Measurements from ENCODE around the gene PHACTR3.

DNA sequence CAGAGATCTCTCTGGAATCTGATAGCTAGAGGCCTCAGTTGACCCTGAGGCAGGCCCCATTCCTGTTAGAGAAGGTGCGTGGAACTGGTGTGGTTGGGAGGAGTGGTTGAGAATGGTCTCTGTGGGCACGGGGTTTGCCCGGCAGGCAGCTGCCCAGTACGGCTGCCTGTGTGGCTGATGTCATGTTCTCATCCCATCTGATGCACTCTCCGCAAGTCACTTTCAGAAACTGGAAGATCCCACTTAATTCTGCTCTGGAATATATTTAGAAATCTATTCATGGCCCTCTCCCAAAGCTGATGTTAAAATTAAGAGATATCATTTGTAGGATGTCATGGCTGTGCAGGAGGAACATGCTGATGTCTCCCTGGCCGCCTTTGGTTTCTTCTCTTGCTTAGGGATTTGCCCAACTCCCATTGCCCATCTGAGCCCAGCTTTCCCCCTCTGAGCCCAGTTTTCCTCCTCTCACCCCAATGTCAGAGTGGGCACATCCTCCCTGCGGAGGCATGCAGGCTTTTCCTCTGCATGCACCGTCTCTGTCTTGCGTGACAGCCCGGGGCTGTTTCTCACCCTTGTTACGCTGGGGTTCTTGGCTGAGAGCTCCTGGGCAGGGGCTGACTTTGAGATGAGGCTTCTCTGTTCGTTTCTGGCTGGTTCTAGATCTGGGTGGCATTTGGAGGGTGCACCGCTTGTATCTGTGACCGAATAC, 21.0 kb downstream of the PHACTR3 start:
- TF ChIP-seq, protein P1, sequence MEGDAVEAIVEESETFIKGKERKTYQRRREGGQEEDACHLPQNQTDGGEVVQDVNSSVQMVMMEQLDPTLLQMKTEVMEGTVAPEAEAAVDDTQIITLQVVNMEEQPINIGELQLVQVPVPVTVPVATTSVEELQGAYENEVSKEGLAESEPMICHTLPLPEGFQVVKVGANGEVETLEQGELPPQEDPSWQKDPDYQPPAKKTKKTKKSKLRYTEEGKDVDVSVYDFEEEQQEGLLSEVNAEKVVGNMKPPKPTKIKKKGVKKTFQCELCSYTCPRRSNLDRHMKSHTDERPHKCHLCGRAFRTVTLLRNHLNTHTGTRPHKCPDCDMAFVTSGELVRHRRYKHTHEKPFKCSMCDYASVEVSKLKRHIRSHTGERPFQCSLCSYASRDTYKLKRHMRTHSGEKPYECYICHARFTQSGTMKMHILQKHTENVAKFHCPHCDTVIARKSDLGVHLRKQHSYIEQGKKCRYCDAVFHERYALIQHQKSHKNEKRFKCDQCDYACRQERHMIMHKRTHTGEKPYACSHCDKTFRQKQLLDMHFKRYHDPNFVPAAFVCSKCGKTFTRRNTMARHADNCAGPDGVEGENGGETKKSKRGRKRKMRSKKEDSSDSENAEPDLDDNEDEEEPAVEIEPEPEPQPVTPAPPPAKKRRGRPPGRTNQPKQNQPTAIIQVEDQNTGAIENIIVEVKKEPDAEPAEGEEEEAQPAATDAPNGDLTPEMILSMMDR (IDR thresholded peaks at IDR 0.05; ENCODE audit: low read length), result no peak
- no peak for TF ChIP-seq EZH2 (IDR thresholded peaks at IDR 0.05; ENCODE audit: borderline replicate concordance, low read length)

All from OCI-LY1 (cell line).